Neural cell (in vitro differentiated cells): ENCODE data around the gene RBM34. TPM values are rescaled to one million over a fixed set of nuclear protein-coding genes. Genes with fewer than 3 reads are reported as not detected.

Experiments
- H2AFZ ChIP-seq: fragments of 200-600, 300-800 bp; sonication (generic), shearing (Covaris generic); 2 replicates; pipeline ENCODE4 v1.6.0; 2014; ENCODE audit warnings: low read depth, mild to moderate bottlenecking, antibody characterized with exemption, low read length, moderate library complexity
- H3F3A ChIP-seq: fragments of 200-600 bp; shearing (Covaris generic); 2 replicates; pipeline ENCODE4 v1.6.1; 2016; ENCODE audit warnings: mild to moderate bottlenecking, moderate library complexity, mixed read lengths, antibody characterized with exemption, low read length; ENCODE audit not compliant: insufficient read depth, poor library complexity, severe bottlenecking
- H3K27ac ChIP-seq: fragments of 200-600, 300-800 bp; sonication (generic), shearing (Covaris generic); 2 replicates; pipeline ENCODE4 v1.5.1; 2014; ENCODE audit warnings: mild to moderate bottlenecking, low read length, moderate library complexity
- H3K27me3 ChIP-seq: fragments of 300-800, 200-600 bp; sonication (generic), shearing (Covaris generic); 2 replicates; pipeline ENCODE4 v1.6.0; 2014; ENCODE audit warnings: mild to moderate bottlenecking, low read depth, low read length, moderate library complexity; ENCODE audit not compliant: insufficient read depth
- H3K36me3 ChIP-seq: fragments of 300-800, 200-600 bp; sonication (generic), shearing (Covaris generic); 2 replicates; pipeline ENCODE4 v1.5.1; 2014; ENCODE audit warnings: mild to moderate bottlenecking, antibody characterized with exemption, low read length, moderate library complexity; ENCODE audit not compliant: insufficient read depth
- H3K4me2 ChIP-seq: fragments of 300-800, 200-600 bp; sonication (generic), shearing (Covaris generic); 2 replicates; pipeline ENCODE4 v1.6.0; 2014; ENCODE audit warnings: mild to moderate bottlenecking, low read length
- H3K4me3 ChIP-seq: fragments of 300-800, 200-600 bp; sonication (generic), shearing (Covaris generic); 2 replicates; pipeline ENCODE4 v1.5.1; 2014; ENCODE audit warnings: mild to moderate bottlenecking, low read length, moderate library complexity
- H3K79me2 ChIP-seq: fragments of 200-600 bp; shearing (Covaris generic); replicated peaks from 2 replicates; pipeline ENCODE4 v1.6.0; 2014; ENCODE audit warnings: mild to moderate bottlenecking, low read length, moderate library complexity; ENCODE audit not compliant: insufficient read depth
- H3K9ac ChIP-seq: fragments of 300-800, 200-600 bp; sonication (generic), shearing (Covaris generic); 2 replicates; pipeline ENCODE4 v1.6.1; 2016; ENCODE audit warnings: mild to moderate bottlenecking, low read length, mixed read lengths
- H3K9me2 ChIP-seq: fragments of 200-600 bp; shearing (Covaris generic); 2 replicates; pipeline ENCODE4 v1.6.1; 2016; ENCODE audit warnings: mild to moderate bottlenecking, low read length, mixed read lengths; ENCODE audit not compliant: insufficient read depth
- H3K9me3 ChIP-seq: fragments of 200-600, 300-800 bp; sonication (generic), shearing (Covaris generic); 2 replicates; pipeline ENCODE4 v1.6.1; 2016; ENCODE audit warnings: mild to moderate bottlenecking, mixed run types, low read length, moderate library complexity, mixed read lengths
- H4K20me1 ChIP-seq: fragments of 200-600 bp; shearing (Covaris generic); 2 replicates; pipeline ENCODE4 v1.6.1; 2016; ENCODE audit warnings: mild to moderate bottlenecking, mixed run types; ENCODE audit not compliant: insufficient read depth
- EP300 ChIP-seq: fragments of 450-650 bp; conservative IDR thresholded peaks from 2 replicates; pipeline ENCODE4 v1.6.1; 2014; ENCODE audit warnings: antibody characterized with exemption, mild to moderate bottlenecking, moderate library complexity; ENCODE audit not compliant: poor library complexity, severe bottlenecking
- EZH2 ChIP-seq: fragments of 200-600, 300-800 bp; shearing (Covaris generic), sonication (generic); IDR thresholded peaks from 2 replicates; pipeline ENCODE4 v1.6.1; 2014; ENCODE audit warnings: antibody characterized with exemption, low read length, borderline replicate concordance, mild to moderate bottlenecking; ENCODE audit not compliant: insufficient read depth, poor library complexity, severe bottlenecking
- MXI1 ChIP-seq: fragments of 450-650 bp; conservative IDR thresholded peaks from 2 replicates; pipeline ENCODE4 v1.6.1; 2014; ENCODE audit warnings: antibody characterized with exemption, mild to moderate bottlenecking; ENCODE audit not compliant: poor library complexity, severe bottlenecking
- POLR2AphosphoS5 ChIP-seq: IDR thresholded peaks from 2 replicates; pipeline ENCODE4 v1.6.1; 2012
- RAD21 ChIP-seq: fragments of 450-650 bp; conservative IDR thresholded peaks from 2 replicates; pipeline ENCODE4 v1.6.1; 2014; ENCODE audit warnings: antibody characterized with exemption, mild to moderate bottlenecking, moderate library complexity
- REST ChIP-seq: IDR thresholded peaks from 2 replicates; pipeline ENCODE4 v1.6.1; 2012; ENCODE audit warnings: borderline replicate concordance
- SMC3 ChIP-seq: fragments of 450-650 bp; conservative IDR thresholded peaks from 2 replicates; pipeline ENCODE4 v1.6.1; 2014; ENCODE audit warnings: antibody characterized with exemption, mild to moderate bottlenecking, moderate library complexity; ENCODE audit not compliant: poor library complexity
- TAF1 ChIP-seq: IDR thresholded peaks from 2 replicates; pipeline ENCODE4 v1.6.1; 2012; ENCODE audit warnings: low read depth
- polyA plus RNA-seq: library from polyadenylated mRNA; depleted of rRNA; stranded (reverse); fragments of >200 nt; gene quantifications from 2 replicates; pipeline ENCODE4 v1.2.3, GENCODE V29; 2014
- TF ChIP-seq, protein P1 (sequence below): fragments of 450-650 bp; IDR thresholded peaks from 2 replicates; pipeline ENCODE4 v1.5.1; 2014; ENCODE audit warnings: antibody characterized with exemption, mild to moderate bottlenecking, moderate library complexity; ENCODE audit not compliant: poor library complexity, severe bottlenecking

Gene RBM34
- polyA plus RNA-seq, 1 donor from 2014 or later, result 128 TPM

DNA sequence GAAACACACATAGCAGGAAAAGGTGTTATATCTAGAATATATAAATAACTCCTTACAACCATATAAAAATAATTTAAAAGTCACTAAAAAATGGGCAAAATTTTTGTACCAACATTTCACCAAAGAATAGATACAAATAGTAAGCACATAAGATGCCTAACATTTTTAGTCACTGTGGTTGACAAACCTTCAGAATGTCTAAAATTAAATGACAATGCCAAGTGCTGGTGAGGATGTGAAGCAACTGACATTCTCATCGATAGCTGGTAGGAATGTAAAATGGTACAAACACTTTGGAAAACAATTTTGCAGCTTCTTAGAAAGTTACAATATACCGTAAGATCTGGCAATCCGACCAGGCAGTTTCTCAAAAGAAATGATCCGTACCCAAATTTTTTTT lies 18.1 kb downstream of the RBM34 start:
- Histone ChIP-seq H3K9ac (no peak overlapping the region), H3K27me3 (no peaks in the 10 kb centered on the region), H4K20me1 (no peaks in the 10 kb centered on the region), H3K79me2 (no peaks in the 10 kb centered on the region), H3K9me3 (no peaks in the 10 kb centered on the region), H3K9me2 (no peaks in the 10 kb centered on the region), H2AFZ (no peak overlapping the region), H3F3A (no peaks in the 10 kb centered on the region), H3K27ac (no peak overlapping the region), H3K4me3 (no peak overlapping the region), H3K4me2 (no peak overlapping the region), H3K36me3 (peaks cover 4% of the 10 kb centered on the region)
- no peak for TF ChIP-seq TAF1

- TF ChIP-seq SMC3, result no peak
- TF ChIP-seq REST, result no peak
- TF ChIP-seq, protein P1, sequence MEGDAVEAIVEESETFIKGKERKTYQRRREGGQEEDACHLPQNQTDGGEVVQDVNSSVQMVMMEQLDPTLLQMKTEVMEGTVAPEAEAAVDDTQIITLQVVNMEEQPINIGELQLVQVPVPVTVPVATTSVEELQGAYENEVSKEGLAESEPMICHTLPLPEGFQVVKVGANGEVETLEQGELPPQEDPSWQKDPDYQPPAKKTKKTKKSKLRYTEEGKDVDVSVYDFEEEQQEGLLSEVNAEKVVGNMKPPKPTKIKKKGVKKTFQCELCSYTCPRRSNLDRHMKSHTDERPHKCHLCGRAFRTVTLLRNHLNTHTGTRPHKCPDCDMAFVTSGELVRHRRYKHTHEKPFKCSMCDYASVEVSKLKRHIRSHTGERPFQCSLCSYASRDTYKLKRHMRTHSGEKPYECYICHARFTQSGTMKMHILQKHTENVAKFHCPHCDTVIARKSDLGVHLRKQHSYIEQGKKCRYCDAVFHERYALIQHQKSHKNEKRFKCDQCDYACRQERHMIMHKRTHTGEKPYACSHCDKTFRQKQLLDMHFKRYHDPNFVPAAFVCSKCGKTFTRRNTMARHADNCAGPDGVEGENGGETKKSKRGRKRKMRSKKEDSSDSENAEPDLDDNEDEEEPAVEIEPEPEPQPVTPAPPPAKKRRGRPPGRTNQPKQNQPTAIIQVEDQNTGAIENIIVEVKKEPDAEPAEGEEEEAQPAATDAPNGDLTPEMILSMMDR, result no peak
- TF ChIP-seq TAF1, result no peak
- no peak for TF ChIP-seq EZH2
- TF ChIP-seq RAD21, result no peak
- no peak for TF ChIP-seq POLR2AphosphoS5
- TF ChIP-seq EP300, result no peak
- no peak for TF ChIP-seq MXI1
- H2AFZ ChIP-seq, result no peak overlapping the region
- H3K27ac ChIP-seq, result no peak overlapping the region
- no peaks in the 10 kb centered on the region for H4K20me1 ChIP-seq
- H3K79me2 ChIP-seq, result no peaks in the 10 kb centered on the region
- no peaks in the 10 kb centered on the region for H3K9me2 ChIP-seq
- H3K4me2 ChIP-seq, result no peak overlapping the region
- no peak overlapping the region for H3K4me3 ChIP-seq
- peaks cover 12% of the 10 kb centered on the region for H3K36me3 ChIP-seq
- H3K9ac ChIP-seq, result no peak overlapping the region
- H3F3A ChIP-seq, result no peaks in the 10 kb centered on the region
- no peaks in the 10 kb centered on the region for H3K9me3 ChIP-seq
- H3K27me3 ChIP-seq, result no peaks in the 10 kb centered on the region
Observed at GRCh38 chr1:235139315-235139714, 21.7 kb downstream of the RBM34 start.

DNA sequence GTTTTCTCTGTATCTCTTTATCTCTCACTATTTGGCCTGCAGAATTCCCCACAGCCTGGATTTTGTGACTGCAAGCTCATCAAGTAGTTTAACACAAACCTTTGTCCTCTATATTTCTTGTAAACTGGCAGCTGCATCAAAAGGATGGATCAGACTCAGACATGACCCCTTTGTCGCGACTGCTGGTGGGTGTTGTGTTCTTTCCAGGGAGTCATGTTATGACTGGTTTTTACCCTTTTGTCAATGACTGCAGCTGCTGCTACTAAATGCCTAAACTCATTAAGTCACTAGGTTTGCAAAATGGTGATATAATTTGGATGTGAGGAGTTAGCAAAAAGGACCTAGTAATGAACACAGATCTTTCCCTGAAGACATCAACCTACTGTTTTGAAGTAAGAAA lies 22.2 kb downstream of the RBM34 start:
- H3K9me2 ChIP-seq, result no peaks in the 10 kb centered on the region
- H4K20me1 ChIP-seq, result no peaks in the 10 kb centered on the region
- no peak overlapping the region for H2AFZ ChIP-seq
- H3K27me3 ChIP-seq, result no peaks in the 10 kb centered on the region
- no peaks in the 10 kb centered on the region for H3K79me2 ChIP-seq
- H3K9me3 ChIP-seq, result no peaks in the 10 kb centered on the region
- no peak overlapping the region for H3K27ac ChIP-seq
- TF ChIP-seq POLR2AphosphoS5, result no peak
- TF ChIP-seq, protein P1, result no peak
- no peak for TF ChIP-seq EP300
- no peak for TF ChIP-seq EZH2
- TF ChIP-seq REST, result no peak
- TF ChIP-seq TAF1, result no peak
- peaks cover 10% of the 10 kb centered on the region for H3K36me3 ChIP-seq
- no peak overlapping the region for H3K4me3 ChIP-seq
- H3K9ac ChIP-seq, result no peak overlapping the region
- H3K4me2 ChIP-seq, result no peak overlapping the region
- H3F3A ChIP-seq, result no peaks in the 10 kb centered on the region
